GM23338 (cell line): ENCODE results near the gene TAF13. TPM values are rescaled to one million over a fixed set of nuclear protein-coding genes. Genes with fewer than 3 reads are reported as not detected.

ENCODE experiments used
- ATAC-seq: fragments of 200-7000 bp; cut with Tn5 transposase; 3 replicates; pipeline ENCODE4 v1.9.1; 2020
- DNase-seq: peaks from one replicate; pipeline ENCODE4 v3.0.0-alpha.2; 2015; ENCODE audit warnings: low spot score
- H2AFZ ChIP-seq: fragments of 200-600 bp; sonication (generic); 2 replicates; pipeline ENCODE4 v1.8.0; 2016; ENCODE audit warnings: antibody characterized with exemption, mild to moderate bottlenecking, moderate library complexity
- H3F3A ChIP-seq: fragments of 200-600 bp; sonication (generic); replicated peaks from 2 replicates; pipeline ENCODE4 v1.8.0; 2017; ENCODE audit warnings: antibody characterized with exemption, mixed run types, low read depth
- H3K27ac ChIP-seq: fragments of 200-600 bp; sonication (generic); 2 replicates; pipeline ENCODE4 v1.6.1; 2016; ENCODE audit warnings: low read depth
- H3K27me3 ChIP-seq: fragments of 200-600 bp; sonication (generic); 2 replicates; pipeline ENCODE4 v1.8.0; 2016; ENCODE audit warnings: mild to moderate bottlenecking, mixed run types, moderate library complexity; ENCODE audit not compliant: insufficient read depth
- H3K36me3 ChIP-seq: fragments of 200-600 bp; sonication (generic); 2 replicates; pipeline ENCODE4 v1.8.0; 2016; ENCODE audit warnings: mild to moderate bottlenecking; ENCODE audit not compliant: insufficient read depth
- H3K4me1 ChIP-seq: fragments of 200-600 bp; sonication (generic); 2 replicates; pipeline ENCODE4 v1.8.0; 2016; ENCODE audit warnings: mild to moderate bottlenecking, moderate library complexity; ENCODE audit not compliant: insufficient read depth
- H3K4me2 ChIP-seq: fragments of 200-600 bp; sonication (generic); 2 replicates; pipeline ENCODE4 v1.7.1; 2017; ENCODE audit warnings: mixed run types
- H3K4me3 ChIP-seq: fragments of 200-600 bp; sonication (generic); 2 replicates; pipeline ENCODE4 v1.6.1; 2016; ENCODE audit warnings: mixed run types
- H3K79me2 ChIP-seq: fragments of 200-600 bp; sonication (generic); replicated peaks from 2 replicates; pipeline ENCODE4 v1.8.0; 2017; ENCODE audit warnings: mild to moderate bottlenecking; ENCODE audit not compliant: insufficient read depth
- H3K9me2 ChIP-seq: fragments of 200-600 bp; sonication (generic); 2 replicates; pipeline ENCODE4 v1.8.0; 2017; ENCODE audit not compliant: insufficient read depth
- H4K20me1 ChIP-seq: fragments of 200-600 bp; sonication (generic); replicated peaks from 2 replicates; pipeline ENCODE4 v1.8.0; 2017; ENCODE audit warnings: mild to moderate bottlenecking; ENCODE audit not compliant: insufficient read depth
- H3K27ac Mint-ChIP-seq: 2 replicates; pipeline ENCODE4 v1.8.0; 2020; ENCODE audit warnings: inconsistent platforms, mild to moderate bottlenecking, moderate library complexity, mixed read lengths
- H3K27me3 Mint-ChIP-seq: 3 replicates; pipeline ENCODE4 v1.8.0; 2022; ENCODE audit warnings: low read depth, mild to moderate bottlenecking, moderate library complexity, mixed read lengths, inconsistent platforms; ENCODE audit not compliant: insufficient read depth, poor library complexity
- H3K36me3 Mint-ChIP-seq: 3 replicates; pipeline ENCODE4 v1.8.0; 2021; ENCODE audit warnings: low read depth, mild to moderate bottlenecking, inconsistent platforms, moderate library complexity, mixed read lengths
- H3K4me1 Mint-ChIP-seq: 3 replicates; pipeline ENCODE4 v1.8.0; 2020; ENCODE audit warnings: mild to moderate bottlenecking, inconsistent platforms, mixed read lengths
- H3K4me3 Mint-ChIP-seq: 3 replicates; pipeline ENCODE4 v1.8.0; 2021; ENCODE audit warnings: moderate library complexity, mild to moderate bottlenecking, inconsistent platforms, mixed read lengths
- H3K9me3 Mint-ChIP-seq: 3 replicates; pipeline ENCODE4 v1.8.0; 2020; ENCODE audit warnings: moderate library complexity, mild to moderate bottlenecking, inconsistent platforms, mixed read lengths
- CREB1 ChIP-seq: fragments of 250-450 bp; sonication (Bioruptor Pico); IDR thresholded peaks from 2 replicates; pipeline ENCODE4 v1.5.0; 2020; ENCODE audit warnings: low read depth, mild to moderate bottlenecking, moderate library complexity
- EZH2 ChIP-seq: fragments of 200-600 bp; sonication (generic); IDR thresholded peaks from one replicate; pipeline ENCODE4 v1.8.0; 2017; ENCODE audit warnings: antibody characterized with exemption, mild to moderate bottlenecking, low read depth; ENCODE audit not compliant: unreplicated experiment
- EZH2phosphoT487 ChIP-seq: fragments of 200-600 bp; sonication (generic); IDR thresholded peaks from one replicate; pipeline ENCODE4 v1.8.1; 2018; ENCODE audit warnings: antibody characterized with exemption; ENCODE audit not compliant: unreplicated experiment
- JUNB ChIP-seq: IDR thresholded peaks from one replicate; pipeline ENCODE4 v1.6.1; 2016; ENCODE audit warnings: antibody characterized with exemption; ENCODE audit not compliant: unreplicated experiment
- NANOG ChIP-seq: IDR thresholded peaks from 2 replicates; pipeline ENCODE4 v1.6.1; 2016; ENCODE audit warnings: antibody characterized with exemption, borderline replicate concordance
- POLR2AphosphoS5 ChIP-seq: IDR thresholded peaks from 2 replicates; pipeline ENCODE4 v1.6.1; 2016; ENCODE audit warnings: antibody characterized with exemption, low read depth
- STAT1 ChIP-seq: IDR thresholded peaks from one replicate; pipeline ENCODE4 v1.6.1; 2016; ENCODE audit warnings: antibody characterized with exemption; ENCODE audit not compliant: unreplicated experiment
- ZNF114 ChIP-seq: fragments of 250-450 bp; sonication (Bioruptor Pico); IDR thresholded peaks from 2 replicates; pipeline ENCODE4 v1.5.0; 2020; ENCODE audit warnings: mild to moderate bottlenecking, moderate library complexity
- ZNF331 ChIP-seq: fragments of 250-450 bp; sonication (Bioruptor Pico); IDR thresholded peaks from 2 replicates; pipeline ENCODE4 v1.5.0; 2020; ENCODE audit warnings: low read depth, mild to moderate bottlenecking, moderate library complexity
- polyA plus RNA-seq: library from polyadenylated mRNA; unstranded; fragments of >200 nt; fragmentation: Nextera tagmentation; extraction: Ambion mirVana; gene quantifications from 2 replicates; pipeline ENCODE4 v1.2.1, GENCODE V29; 2016
- total RNA-seq: library from RNA; depleted of rRNA; stranded (reverse); fragments of >200 nt; shearing (Covaris generic); gene quantifications from 2 replicates; pipeline ENCODE4 v1.2.3, GENCODE V29; 2014
- TF ChIP-seq, protein P1 (sequence below), 2 experiments: fragments of 200-600 bp in 1 of 2; sonication (generic) in 1 of 2; conservative IDR thresholded peaks; 2 replicates each; pipeline versions ENCODE4 v1.5.1 to v1.6.1; 2016 to 2017; ENCODE audit warnings: antibody characterized with exemption in 2 of 2, low read depth in 2 of 2, mild to moderate bottlenecking in 2 of 2, moderate library complexity in 1 of 2
- TF ChIP-seq, protein P2 (sequence below): IDR thresholded peaks from 2 replicates; pipeline ENCODE4 v1.6.1; 2016; ENCODE audit warnings: antibody characterized with exemption

TAF13 gene
- total and polyA plus RNA-seq, 2 experiments from 2014 or later = 43.7 to 55.8 TPM

GRCh38 chr1:109091078-109091838 lies 15.5 kb upstream of the TAF13 start:
- Histone ChIP-seq H3K27ac (peak overlapping the region; percentile 82), H3K36me3 (no peaks in the 10 kb centered on the region), H4K20me1 (no peaks in the 10 kb centered on the region; the same call in 1 of the 2 replicates), H3K4me3 (peak overlapping the region; percentile 95), H3K79me2 (peaks cover 21% of the 10 kb centered on the region), H3K9me2 (no peaks in the 10 kb centered on the region), H3K4me2 (peak overlapping the region; percentile 94), H3K4me1 (peaks cover 14% of the 10 kb centered on the region), H3F3A (peaks cover 8% of the 10 kb centered on the region), H3K27me3 (no peaks in the 10 kb centered on the region), H2AFZ (peak overlapping the region; percentile 100)
- peak overlapping the region; percentile 86 for H3K4me3 Mint-ChIP-seq
- DNase-seq (peak; percentile 54), ATAC-seq (peak; percentile 65)
- H3K36me3 Mint-ChIP-seq = peaks cover 14% of the 10 kb centered on the region
- peak overlapping the region; percentile 96 for H3K27ac Mint-ChIP-seq
- H3K4me1 Mint-ChIP-seq = peaks cover 22% of the 10 kb centered on the region
- H3K27me3 Mint-ChIP-seq = peaks cover 16% of the 10 kb centered on the region
- TF ChIP-seq CREB1 (CRISPR knock-in tag) (no peak), ZNF114 (CRISPR knock-in tag) (no peak), NANOG (no peak), EZH2 (no peak), EZH2phosphoT487 (no peak), STAT1 (no peak), POLR2AphosphoS5 (no peak), JUNB (no peak)
- TF ChIP-seq, protein P1, sequence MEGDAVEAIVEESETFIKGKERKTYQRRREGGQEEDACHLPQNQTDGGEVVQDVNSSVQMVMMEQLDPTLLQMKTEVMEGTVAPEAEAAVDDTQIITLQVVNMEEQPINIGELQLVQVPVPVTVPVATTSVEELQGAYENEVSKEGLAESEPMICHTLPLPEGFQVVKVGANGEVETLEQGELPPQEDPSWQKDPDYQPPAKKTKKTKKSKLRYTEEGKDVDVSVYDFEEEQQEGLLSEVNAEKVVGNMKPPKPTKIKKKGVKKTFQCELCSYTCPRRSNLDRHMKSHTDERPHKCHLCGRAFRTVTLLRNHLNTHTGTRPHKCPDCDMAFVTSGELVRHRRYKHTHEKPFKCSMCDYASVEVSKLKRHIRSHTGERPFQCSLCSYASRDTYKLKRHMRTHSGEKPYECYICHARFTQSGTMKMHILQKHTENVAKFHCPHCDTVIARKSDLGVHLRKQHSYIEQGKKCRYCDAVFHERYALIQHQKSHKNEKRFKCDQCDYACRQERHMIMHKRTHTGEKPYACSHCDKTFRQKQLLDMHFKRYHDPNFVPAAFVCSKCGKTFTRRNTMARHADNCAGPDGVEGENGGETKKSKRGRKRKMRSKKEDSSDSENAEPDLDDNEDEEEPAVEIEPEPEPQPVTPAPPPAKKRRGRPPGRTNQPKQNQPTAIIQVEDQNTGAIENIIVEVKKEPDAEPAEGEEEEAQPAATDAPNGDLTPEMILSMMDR (conservative IDR thresholded peaks at IDR 0.05; ENCODE audit: low read depth in 2 of 2) = no peak
- peaks cover 3% of the 10 kb centered on the region; the same call in 1 of the 3 replicates for H3K9me3 Mint-ChIP-seq

DNA sequence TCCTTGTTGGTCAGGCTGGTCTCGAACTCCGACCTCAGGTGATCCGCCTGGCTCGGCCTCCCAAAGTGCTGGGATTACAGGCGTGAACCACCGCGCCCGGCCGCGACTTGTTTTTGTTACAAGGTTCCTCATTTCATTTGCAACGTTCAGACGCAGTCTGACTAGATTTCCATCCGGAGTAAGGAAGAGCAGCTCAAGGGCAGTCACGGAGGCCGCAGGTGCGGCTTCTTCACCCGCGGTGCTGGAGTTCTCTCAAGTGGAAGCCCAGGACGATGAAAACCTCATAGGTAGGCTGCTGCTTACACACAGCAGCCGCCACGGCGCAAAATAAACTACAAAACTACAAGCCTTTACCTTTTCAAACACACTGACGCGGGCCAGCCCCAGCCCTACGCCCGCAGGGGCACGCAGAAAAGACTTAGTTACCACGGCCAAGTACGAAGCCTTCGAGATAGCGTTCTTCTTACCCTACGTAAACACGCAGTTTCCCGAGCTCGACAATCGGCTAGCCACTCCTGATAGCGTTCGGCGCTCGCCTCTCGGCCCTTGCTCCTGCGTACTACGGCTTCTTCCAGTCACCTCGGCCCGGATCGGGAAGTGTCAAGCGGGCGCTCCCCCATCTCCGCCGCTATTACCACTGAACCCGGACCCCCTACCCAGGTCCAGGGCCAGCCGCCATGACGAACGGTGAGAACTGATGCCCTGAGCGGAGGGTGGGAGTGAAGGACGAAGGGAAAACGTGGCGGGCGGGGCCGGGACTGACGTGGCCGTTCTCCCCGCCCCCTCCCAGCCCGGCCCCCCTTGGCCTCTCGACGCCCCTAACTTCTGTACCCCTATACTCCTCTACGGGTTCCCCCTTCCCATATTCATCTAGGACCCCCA lies 14.6 kb upstream of the TAF13 start, which contains the start of gene TMEM167B:
TSS of gene TMEM167B (plus strand) at position 569 of the 882 bp plus-strand sequence. CDS start at position 678, 109 bp downstream.
- H3K27me3 ChIP-seq = no peaks in the 10 kb centered on the region
- no peaks in the 10 kb centered on the region; the same call in 1 of the 2 replicates for H4K20me1 ChIP-seq
- H2AFZ ChIP-seq = peak within 1 kb of the TSS; percentile 100
- Mint-ChIP-seq H3K4me1 (peaks cover 22% of the 10 kb centered on the region), H3K9me3 (peaks cover 3% of the 10 kb centered on the region; the same call in 1 of the 3 replicates), H3K27me3 (peaks cover 16% of the 10 kb centered on the region), H3K27ac (peak within 1 kb of the TSS; percentile 96), H3K4me3 (peak within 1 kb of the TSS; percentile 86), H3K36me3 (peaks cover 14% of the 10 kb centered on the region)
- H3K27ac ChIP-seq = peak within 1 kb of the TSS; percentile 82
- peak; percentile 86 for ATAC-seq
- no peaks in the 10 kb centered on the region for H3K36me3 ChIP-seq
- H3F3A ChIP-seq = peaks cover 8% of the 10 kb centered on the region
- peak; percentile 98 for DNase-seq
- H3K4me3 ChIP-seq = peak within 1 kb of the TSS; percentile 95
- peak within 1 kb of the TSS; percentile 94 for H3K4me2 ChIP-seq
- peaks cover 21% of the 10 kb centered on the region for H3K79me2 ChIP-seq
- H3K9me2 ChIP-seq = no peaks in the 10 kb centered on the region
- peaks cover 14% of the 10 kb centered on the region for H3K4me1 ChIP-seq
- TF ChIP-seq, protein P1 (conservative IDR thresholded peaks at IDR 0.05; ENCODE audit: low read depth in 2 of 2) = no peak
- TF ChIP-seq, protein P2, sequence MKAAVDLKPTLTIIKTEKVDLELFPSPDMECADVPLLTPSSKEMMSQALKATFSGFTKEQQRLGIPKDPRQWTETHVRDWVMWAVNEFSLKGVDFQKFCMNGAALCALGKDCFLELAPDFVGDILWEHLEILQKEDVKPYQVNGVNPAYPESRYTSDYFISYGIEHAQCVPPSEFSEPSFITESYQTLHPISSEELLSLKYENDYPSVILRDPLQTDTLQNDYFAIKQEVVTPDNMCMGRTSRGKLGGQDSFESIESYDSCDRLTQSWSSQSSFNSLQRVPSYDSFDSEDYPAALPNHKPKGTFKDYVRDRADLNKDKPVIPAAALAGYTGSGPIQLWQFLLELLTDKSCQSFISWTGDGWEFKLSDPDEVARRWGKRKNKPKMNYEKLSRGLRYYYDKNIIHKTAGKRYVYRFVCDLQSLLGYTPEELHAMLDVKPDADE = peak; percentile 92
- TF ChIP-seq JUNB (no peak), CREB1 (CRISPR knock-in tag) (peak; percentile 88), ZNF331 (CRISPR knock-in tag) (no peak), ZNF114 (CRISPR knock-in tag) (no peak)
